HCT116 (cell line): ENCODE results near the gene GBF1. TPM values are rescaled to one million over a fixed set of nuclear protein-coding genes. Genes with fewer than 3 reads are reported as not detected.

Experiments
- ATAC-seq: fragments of 200-7000 bp; cut with Tn5 transposase; 2 replicates; pipeline ENCODE4 v1.9.1; 2020; ENCODE audit warnings: mild to moderate bottlenecking, moderate library complexity
- BruUV-seq: library from RNA; stranded (reverse); fragments of 400-500 nt; replicated peaks from 2 replicates; lab custom pipeline; 2021; lab: Mats Ljungman, UMichigan
- CTCF ChIA-PET: fragments of 300-600 bp; sonication (Branson Sonifier 250); formaldehyde crosslinking; loops from one replicate; lab custom pipeline; 2021; ENCODE audit warnings: antibody characterized with exemption; lab: Charles Lee
- POLR2A ChIA-PET: fragments of 300-600, 350-600 bp; sonication (Branson Sonifier 250); formaldehyde crosslinking; loops from one replicate; lab custom pipeline; 2021; ENCODE audit warnings: antibody characterized with exemption; lab: Charles Lee
- RAD21 ChIA-PET, 2 experiments: fragments of 300-600 bp; sonication (Branson Sonifier 250); formaldehyde crosslinking; loops; one replicate each; lab custom pipeline; 2023; ENCODE audit warnings: low total read pairs in 2 of 2; ENCODE audit not compliant: uncharacterized antibody in 2 of 2, unreplicated experiment in 2 of 2, low non-redundant PET in 1 of 2; lab: Charles Lee
- DNase-seq: peaks from one replicate; pipeline ENCODE4 v3.0.0-alpha.2; 2010; ENCODE audit warnings: low read depth, low spot score
- H2AFZ ChIP-seq: fragments of 200-600 bp; shearing (Covaris generic), sonication (generic); 2 replicates; pipeline ENCODE4 v1.6.1; 2017; ENCODE audit warnings: low read depth, mixed run types, mixed read lengths, antibody characterized with exemption, low read length; ENCODE audit not compliant: poor library complexity, severe bottlenecking
- H3K27ac ChIP-seq: 2 replicates; pipeline ENCODE4 v1.5.1; 2012; ENCODE audit warnings: low read depth, low read length
- H3K27me3 ChIP-seq: fragments of 200-600 bp; sonication (generic); 2 replicates; pipeline ENCODE4 v1.6.1; 2016; ENCODE audit warnings: mixed run types, low read length, mixed read lengths; ENCODE audit not compliant: insufficient read depth
- H3K36me3 ChIP-seq, 2 experiments: fragments of 200-500 bp in 1 of 2; fragments of 200-600 bp in 1 of 2; sonication (Bioruptor generic) in 1 of 2; sonication (generic) in 1 of 2; 2 replicates each; pipeline versions ENCODE4 v1.5.1 to v1.6.1; 2014 to 2016; ENCODE audit warnings: low read length in 2 of 2, inconsistent platforms in 1 of 2, mixed read lengths in 1 of 2, mixed run types in 1 of 2; ENCODE audit not compliant: insufficient read depth in 2 of 2, control insufficient read depth in 1 of 2
- H3K4me1 ChIP-seq, 2 experiments: fragments of 200-600 bp in 1 of 2; sonication (generic) in 1 of 2; 2 replicates each; pipeline versions ENCODE4 v1.5.1 to v1.6.1; 2012 to 2017; ENCODE audit warnings: low read length in 2 of 2, inconsistent platforms in 1 of 2, mild to moderate bottlenecking in 1 of 2, mixed read lengths in 1 of 2, mixed run types in 1 of 2, moderate library complexity in 1 of 2; ENCODE audit not compliant: insufficient read depth in 2 of 2, control insufficient read depth in 1 of 2
- H3K4me2 ChIP-seq: fragments of 200-600 bp; sonication (generic); 2 replicates; pipeline ENCODE4 v1.6.1; 2017; ENCODE audit warnings: mixed run types, low read length, mixed read lengths
- H3K4me3 ChIP-seq, 2 experiments: fragments of 200-600 bp in 1 of 2; sonication (generic) in 1 of 2; replicated peaks in 1 of 2; 2 replicates each; pipeline ENCODE4 v1.5.1; 2011 to 2016; ENCODE audit warnings: low read length in 2 of 2, control low read depth in 1 of 2, low read depth in 1 of 2, mild to moderate bottlenecking in 1 of 2, mixed read lengths in 1 of 2, mixed run types in 1 of 2
- H3K79me2 ChIP-seq: fragments of 200-600 bp; sonication (generic); 2 replicates; pipeline ENCODE4 v1.6.1; 2017; ENCODE audit warnings: mild to moderate bottlenecking, mixed run types, low read length, moderate library complexity, mixed read lengths; ENCODE audit not compliant: insufficient read depth
- H3K9ac ChIP-seq: fragments of 200-600 bp; sonication (generic); 2 replicates; pipeline ENCODE4 v1.6.1; 2016; ENCODE audit warnings: low read length, mixed read lengths
- H3K9me2 ChIP-seq: fragments of 200-600 bp; sonication (generic), shearing (Covaris generic); 2 replicates; pipeline ENCODE4 v1.6.1; 2017; ENCODE audit warnings: mixed run types, mild to moderate bottlenecking, moderate library complexity; ENCODE audit not compliant: insufficient read depth
- H3K9me3 ChIP-seq, 2 experiments: fragments of 200-500 bp in 1 of 2; fragments of 200-600 bp in 1 of 2; sonication (Bioruptor generic) in 1 of 2; sonication (generic) in 1 of 2; 2 replicates each; pipeline ENCODE4 v1.6.1; 2014 to 2017; ENCODE audit warnings: low read length in 2 of 2, mixed read lengths in 2 of 2, inconsistent platforms in 1 of 2, low read depth in 1 of 2, mild to moderate bottlenecking in 1 of 2, mixed run types in 1 of 2, moderate library complexity in 1 of 2; ENCODE audit not compliant: control insufficient read depth in 1 of 2, insufficient read depth in 1 of 2
- H4K20me1 ChIP-seq: fragments of 200-600 bp; sonication (generic), shearing (Covaris generic); 2 replicates; pipeline ENCODE4 v1.6.1; 2017; ENCODE audit warnings: mixed run types, mild to moderate bottlenecking, moderate library complexity; ENCODE audit not compliant: insufficient read depth
- CEBPB ChIP-seq: IDR thresholded peaks from 2 replicates; pipeline ENCODE4 v1.6.1; 2012; ENCODE audit warnings: low read depth
- EGR1 ChIP-seq: IDR thresholded peaks from 2 replicates; pipeline ENCODE4 v1.6.1; 2012; ENCODE audit warnings: low read depth
- EZH2 ChIP-seq: fragments of 200-600 bp; sonication (generic); IDR thresholded peaks from 2 replicates; pipeline ENCODE4 v1.6.1; 2017; ENCODE audit warnings: antibody characterized with exemption, mixed run types
- EZH2phosphoT487 ChIP-seq: fragments of 200-600 bp; IDR thresholded peaks from 2 replicates; pipeline ENCODE4 v1.6.1; 2018; ENCODE audit warnings: antibody characterized with exemption, borderline replicate concordance
- POLR2A ChIP-seq: IDR thresholded peaks from 2 replicates; pipeline ENCODE4 v1.7.0; 2011; ENCODE audit warnings: borderline replicate concordance; ENCODE audit not compliant: insufficient read depth, insufficient read length; ENCODE audit errors: extremely low read depth
- REST ChIP-seq: IDR thresholded peaks from 2 replicates; pipeline ENCODE4 v1.6.1; 2012; ENCODE audit warnings: low read depth
- SIN3A ChIP-seq: IDR thresholded peaks from 2 replicates; pipeline ENCODE4 v1.6.1; 2012; ENCODE audit warnings: low read depth
- TCF7L2 ChIP-seq: IDR thresholded peaks from 2 replicates; pipeline ENCODE4 v1.7.0; 2011; ENCODE audit warnings: borderline replicate concordance, inconsistent platforms; ENCODE audit not compliant: insufficient read depth, insufficient read length; ENCODE audit errors: extremely low read depth
- intact Hi-C: fragments of 100-400 bp; cut with micrococcal nuclease; formaldehyde crosslinking; loops from 2 replicates; pipeline ENCODE4 v1.10.0; 2022
- total RNA-seq: library from RNA; stranded (reverse); gene quantifications from one replicate; pipeline ENCODE4 v1.2.1, GENCODE V29; 2021; ENCODE audit not compliant: unreplicated experiment
- TF ChIP-seq, protein P1 (sequence below), 3 experiments: fragments of 200-600 bp in 1 of 3; sonication (generic) in 1 of 3; IDR thresholded peaks in 2 of 3; conservative IDR thresholded peaks in 1 of 3; 2 replicates each; pipeline ENCODE4 v1.5.1; 2012 to 2017; ENCODE audit warnings: low read depth in 2 of 3, low read length in 2 of 3, antibody characterized with exemption in 1 of 3, borderline replicate concordance in 1 of 3, control low read depth in 1 of 3, mild to moderate bottlenecking in 1 of 3, mixed read lengths in 1 of 3, mixed run types in 1 of 3, moderate library complexity in 1 of 3; ENCODE audit not compliant: insufficient read depth in 1 of 3
- TF ChIP-seq, protein P2 (sequence below): IDR thresholded peaks from 2 replicates; pipeline ENCODE4 v1.6.1; 2012

Gene GBF1
- total RNA-seq, 1 experiment from 2014 or later, result 58.9 TPM

DNA sequence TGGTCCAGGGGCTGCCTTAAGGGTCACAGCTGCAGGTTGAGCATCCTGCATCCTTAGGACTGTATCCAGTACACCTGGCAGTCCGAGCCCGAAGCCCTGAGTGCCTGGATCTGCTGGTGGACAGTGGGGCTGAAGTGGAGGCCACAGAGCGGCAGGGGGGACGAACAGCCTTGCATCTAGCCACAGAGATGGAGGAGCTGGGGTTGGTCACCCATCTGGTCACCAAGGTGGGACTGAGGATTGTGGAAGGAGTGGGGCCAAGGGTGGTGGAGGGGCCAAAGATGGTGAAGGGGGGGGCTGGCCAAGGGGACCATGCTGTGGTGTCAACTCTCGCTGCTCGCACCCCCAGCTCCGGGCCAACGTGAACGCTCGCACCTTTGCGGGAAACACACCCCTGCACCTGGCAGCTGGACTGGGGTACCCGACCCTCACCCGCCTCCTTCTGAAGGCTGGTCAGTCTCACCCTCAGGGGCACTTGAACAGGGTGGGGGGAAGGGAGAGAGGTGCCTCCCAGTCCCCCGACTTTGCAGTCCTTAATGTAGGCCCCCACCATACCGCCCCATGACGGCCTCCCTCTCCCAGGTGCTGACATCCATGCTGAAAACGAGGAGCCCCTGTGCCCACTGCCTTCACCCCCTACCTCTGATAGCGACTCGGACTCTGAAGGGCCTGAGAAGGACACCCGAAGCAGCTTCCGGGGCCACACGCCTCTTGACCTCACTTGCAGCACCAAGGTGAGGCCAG lies 155.4 kb downstream of the GBF1 start:
- Histone ChIP-seq H3K27me3 (no peaks in the 10 kb centered on the region), H3K4me2 (peak overlapping the region; percentile 62), H3K36me3 (peaks cover 11 to 26% of the 10 kb centered on the region in 2 experiments; a peak in 3 of 4 replicates), H2AFZ (no peak overlapping the region), H3K79me2 (peaks cover 12% of the 10 kb centered on the region; the same call in 1 of the 2 replicates), H3K9ac (no peak overlapping the region; the same call in 1 of the 2 replicates), H3K4me3 (no peak overlapping the region), H3K27ac (peak overlapping the region; percentile 56; the same call in 1 of the 2 replicates), H3K4me1 (peaks cover 21 to 64% of the 10 kb centered on the region in 2 experiments), H3K9me3 (no peaks in the 10 kb centered on the region), H3K9me2 (no peaks in the 10 kb centered on the region), H4K20me1 (no peaks in the 10 kb centered on the region)
- ChIA-PET CTCF (interaction anchor here (1.6 to 9.3 kb wide), 4 partner anchors 16 to 183 kb away, joined by 7 to 154 read pairs (median 26); partner anchors contain the start of genes ELOVL3 and FBXL15), RAD21 (interaction anchor here (0.8 to 2.3 kb wide), 2 partner anchors 171 kb away, joined by 3 to 8 read pairs; no protein-coding TSS in a partner anchor), POLR2A (interaction anchor here (0.5 to 3.5 kb wide), 3 partner anchors 20 to 1520 kb away, joined by 3 to 15 read pairs (median 12); partner anchors contain the start of gene FBXL15)
- DNase-seq, result no peak
- ATAC-seq, result no peak
- intact Hi-C loops, result no loop called here
- TF ChIP-seq REST (no peak), EGR1 (no peak), POLR2A (no peak), TCF7L2 (no peak), EZH2 (no peak), CEBPB (no peak), EZH2phosphoT487 (no peak), SIN3A (no peak)
- TF ChIP-seq, protein P1, sequence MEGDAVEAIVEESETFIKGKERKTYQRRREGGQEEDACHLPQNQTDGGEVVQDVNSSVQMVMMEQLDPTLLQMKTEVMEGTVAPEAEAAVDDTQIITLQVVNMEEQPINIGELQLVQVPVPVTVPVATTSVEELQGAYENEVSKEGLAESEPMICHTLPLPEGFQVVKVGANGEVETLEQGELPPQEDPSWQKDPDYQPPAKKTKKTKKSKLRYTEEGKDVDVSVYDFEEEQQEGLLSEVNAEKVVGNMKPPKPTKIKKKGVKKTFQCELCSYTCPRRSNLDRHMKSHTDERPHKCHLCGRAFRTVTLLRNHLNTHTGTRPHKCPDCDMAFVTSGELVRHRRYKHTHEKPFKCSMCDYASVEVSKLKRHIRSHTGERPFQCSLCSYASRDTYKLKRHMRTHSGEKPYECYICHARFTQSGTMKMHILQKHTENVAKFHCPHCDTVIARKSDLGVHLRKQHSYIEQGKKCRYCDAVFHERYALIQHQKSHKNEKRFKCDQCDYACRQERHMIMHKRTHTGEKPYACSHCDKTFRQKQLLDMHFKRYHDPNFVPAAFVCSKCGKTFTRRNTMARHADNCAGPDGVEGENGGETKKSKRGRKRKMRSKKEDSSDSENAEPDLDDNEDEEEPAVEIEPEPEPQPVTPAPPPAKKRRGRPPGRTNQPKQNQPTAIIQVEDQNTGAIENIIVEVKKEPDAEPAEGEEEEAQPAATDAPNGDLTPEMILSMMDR (IDR thresholded peaks at IDR 0.05 in 2 of 3, conservative IDR thresholded peaks at IDR 0.05 in 1 of 3; ENCODE audit: borderline replicate concordance in 1 of 3, insufficient read depth in 1 of 3, low read depth in 2 of 3, low read length in 2 of 3), result no peak
- TF ChIP-seq, protein P2, sequence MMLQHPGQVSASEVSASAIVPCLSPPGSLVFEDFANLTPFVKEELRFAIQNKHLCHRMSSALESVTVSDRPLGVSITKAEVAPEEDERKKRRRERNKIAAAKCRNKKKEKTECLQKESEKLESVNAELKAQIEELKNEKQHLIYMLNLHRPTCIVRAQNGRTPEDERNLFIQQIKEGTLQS, result no peak
- BruUV-seq, result no TSS peak
